ENCODE measurements around the gene TCEAL1.
"Not testable (repeated sequence)": the region's sequence is repeated elsewhere in the genome, so short reads cannot be mapped to it uniquely, and the experiment has no call there.

Gene TCEAL1
- 3.0 to 4.3 reads per million in 2 experiments for total RNA-seq

GRCh38 chrX:103628386-103629317 lies at the start of gene TCEAL1:
TCEAL1 (plus strand) TSS chrX:103628975; CDS start chrX:103629917, 942 bp downstream.
- DNase-seq (ENCODE audit: low read depth): no peak

- DNase-seq (ENCODE audit: low read depth): no peak
Observed at GRCh38 chrX:103584596-103584995, 44.2 kb upstream of the TCEAL1 start.

DNA sequence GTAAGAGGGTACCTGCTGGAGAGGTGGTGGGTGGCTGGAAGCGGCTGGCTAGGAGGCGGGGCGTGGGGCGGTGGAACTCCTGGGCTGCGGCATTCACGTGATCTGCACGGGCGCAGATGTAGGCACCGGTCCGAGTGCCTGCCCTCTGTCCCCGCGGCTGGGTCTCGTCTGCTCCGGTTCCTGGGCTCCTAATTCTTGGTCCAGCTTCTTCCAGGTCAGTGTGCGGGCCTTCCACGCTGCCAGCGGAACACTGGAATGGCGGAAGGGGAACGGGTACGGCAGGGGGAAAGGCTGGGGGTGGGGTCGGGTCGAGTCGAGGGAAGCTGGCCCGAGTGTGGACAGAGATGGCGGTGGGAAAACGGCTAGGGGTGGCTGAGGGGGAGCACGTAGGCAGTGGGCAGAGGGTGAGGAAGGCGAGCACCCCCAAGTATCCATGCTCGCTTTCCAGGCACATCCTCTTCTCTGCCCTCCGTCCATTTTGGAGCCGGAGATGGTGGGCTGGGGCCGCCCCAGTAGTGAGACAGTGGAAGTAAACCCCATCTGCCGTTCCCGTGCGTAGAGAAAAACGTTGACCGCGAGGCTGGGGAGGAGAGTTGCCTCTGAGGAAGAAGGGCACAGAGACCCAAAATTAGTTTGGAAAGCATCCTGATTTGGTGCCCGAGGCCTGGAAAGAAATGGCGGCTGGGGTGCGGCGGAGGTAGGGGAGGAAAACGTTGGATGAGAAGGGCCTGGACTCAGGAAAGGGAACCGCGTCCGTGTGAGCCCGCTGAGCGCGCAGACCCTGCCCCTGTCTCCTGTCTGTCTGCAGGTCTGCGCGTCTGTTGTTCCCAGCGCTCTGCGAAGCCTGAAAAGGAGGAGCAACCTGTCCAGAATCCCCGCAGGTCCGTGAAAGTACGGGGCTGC lies 43.1 kb upstream of the TCEAL1 start, which contains the start of gene TCEAL4:
TCEAL4 (plus strand) TSS at position 105 of the 903 bp plus-strand sequence. CDS start 1,161 bp downstream, outside the sequence.
- no peak for DNase-seq (ENCODE audit: low read depth)

DNA sequence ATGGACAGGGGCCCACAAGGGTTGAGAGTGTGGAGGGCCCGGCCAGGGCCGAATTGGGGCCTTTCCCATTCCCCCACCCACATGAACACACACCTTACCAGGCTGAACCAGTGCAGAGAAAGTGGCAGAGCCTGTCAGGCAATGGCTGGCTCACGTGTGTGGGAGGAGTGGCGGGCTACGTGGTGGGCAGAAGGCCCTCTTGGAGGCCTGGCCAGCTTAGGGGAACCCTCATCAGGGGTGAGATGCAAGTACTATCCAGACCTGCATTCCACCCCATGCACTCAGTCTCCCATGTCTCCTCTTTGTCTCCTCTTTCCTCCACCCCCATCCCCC lies 42.5 kb upstream of the TCEAL1 start:
- no peak for DNase-seq (ENCODE audit: low read depth)

- no peak for DNase-seq (ENCODE audit: low read depth)
Observed at GRCh38 chrX:103586659-103587058, 42.1 kb upstream of the TCEAL1 start.

DNA sequence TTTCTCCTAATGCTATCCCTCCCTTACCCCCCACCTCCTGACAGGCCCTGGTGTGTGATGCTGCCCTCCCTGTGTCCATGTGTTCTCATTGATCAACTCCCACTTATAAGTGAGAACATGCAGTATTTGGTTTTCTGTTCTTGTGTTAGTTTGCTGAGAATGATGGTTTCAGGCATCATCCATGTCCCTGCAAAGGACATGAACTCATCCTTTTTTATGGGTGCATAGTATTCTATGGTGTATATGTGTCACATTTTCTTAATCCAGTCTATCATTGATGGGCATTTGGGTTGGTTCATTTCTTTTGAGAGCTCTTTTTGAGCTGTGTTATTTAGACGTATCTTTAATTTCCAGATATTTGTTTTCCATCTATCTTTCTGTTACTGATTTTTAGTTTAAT lies 36.5 kb upstream of the TCEAL1 start:
- DNase-seq (ENCODE audit: low read depth): not testable (repeated sequence)

- DNase-seq (ENCODE audit: low read depth): not testable (repeated sequence)
Observed at GRCh38 chrX:103595202-103595601, 33.6 kb upstream of the TCEAL1 start.

DNA sequence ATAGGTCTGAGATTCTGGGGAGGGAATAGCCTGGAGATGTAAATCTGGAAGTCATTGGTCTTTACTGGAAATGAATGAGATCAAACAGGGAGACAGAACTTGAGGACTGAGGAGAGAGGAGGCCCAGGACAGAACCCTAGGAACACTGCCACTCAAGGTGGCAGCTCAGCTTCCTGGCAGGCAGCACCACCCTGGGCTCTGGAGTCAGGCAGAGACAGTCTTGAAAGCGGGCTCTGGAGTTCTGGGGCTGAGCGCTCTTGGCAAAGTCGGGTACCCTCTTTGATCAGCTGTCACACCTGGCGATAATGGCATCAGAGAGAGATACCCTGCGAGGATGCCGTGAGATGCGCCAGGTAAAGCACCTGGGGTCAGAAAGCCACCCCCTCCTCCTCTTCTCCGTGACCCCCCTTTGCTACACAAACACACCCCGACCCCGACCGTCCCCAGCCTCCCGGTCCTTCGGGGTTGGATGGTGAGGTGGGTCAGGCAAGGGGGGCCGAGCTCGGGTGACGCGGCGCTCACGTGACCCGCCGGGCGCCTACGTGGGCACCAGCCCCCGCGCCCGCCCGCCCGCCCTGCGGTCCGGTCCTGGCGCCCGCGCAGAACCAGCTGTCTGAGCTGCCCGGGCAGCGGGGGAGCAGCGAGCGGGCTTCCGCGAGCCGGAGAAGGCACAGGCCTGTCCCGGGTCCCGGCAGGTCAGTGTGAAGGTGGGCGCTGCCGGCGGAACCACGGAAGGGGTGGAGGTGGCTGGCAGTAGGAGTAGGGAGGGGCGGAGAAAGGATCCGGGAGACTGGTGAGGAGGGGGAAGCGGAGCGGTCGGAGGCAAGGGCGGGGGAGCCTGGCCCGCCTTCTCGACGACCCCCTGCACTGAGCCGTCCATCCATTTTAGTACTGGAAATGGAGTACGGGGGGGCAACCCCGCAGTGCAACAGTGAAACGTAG lies 21.1 kb upstream of the TCEAL1 start, which contains the start of gene TCEAL3:
TCEAL3 (plus strand) TSS at position 600 of the 942 bp plus-strand sequence. CDS start 1,102 bp downstream, outside the sequence.
- peak; percentile 20 for DNase-seq (ENCODE audit: low read depth)

GRCh38 chrX:103608306-103608963 lies 20.3 kb upstream of the TCEAL1 start:
- DNase-seq (ENCODE audit: low read depth): no peak

DNA sequence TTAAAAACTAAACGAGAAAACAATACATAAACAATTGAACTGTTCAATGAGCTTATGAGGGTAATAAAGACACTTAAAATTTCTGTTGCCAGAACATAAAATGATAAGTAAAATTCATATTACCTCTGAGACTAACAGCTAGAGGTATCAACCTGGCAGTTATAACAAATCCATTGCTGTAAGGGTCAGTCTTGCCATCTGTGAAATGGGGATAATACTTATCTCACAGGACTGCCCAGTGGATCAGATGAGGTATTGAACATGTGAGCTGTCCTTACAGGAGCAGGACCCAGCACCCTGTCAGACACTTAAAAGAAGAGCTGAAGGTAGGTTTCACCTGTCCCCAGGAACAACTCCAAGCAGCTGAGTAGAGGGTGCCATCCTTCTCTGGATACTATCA lies 18.5 kb upstream of the TCEAL1 start:
- DNase-seq (ENCODE audit: low read depth): no peak

- DNase-seq (ENCODE audit: low read depth): no peak
Observed at GRCh38 chrX:103613362-103613890, 15.3 kb upstream of the TCEAL1 start.

- DNase-seq (ENCODE audit: low read depth): no peak
Observed at GRCh38 chrX:103614999-103615398, 13.8 kb upstream of the TCEAL1 start.

- no peak for DNase-seq (ENCODE audit: low read depth)
Observed at GRCh38 chrX:103615781-103616371, 12.9 kb upstream of the TCEAL1 start.

DNA sequence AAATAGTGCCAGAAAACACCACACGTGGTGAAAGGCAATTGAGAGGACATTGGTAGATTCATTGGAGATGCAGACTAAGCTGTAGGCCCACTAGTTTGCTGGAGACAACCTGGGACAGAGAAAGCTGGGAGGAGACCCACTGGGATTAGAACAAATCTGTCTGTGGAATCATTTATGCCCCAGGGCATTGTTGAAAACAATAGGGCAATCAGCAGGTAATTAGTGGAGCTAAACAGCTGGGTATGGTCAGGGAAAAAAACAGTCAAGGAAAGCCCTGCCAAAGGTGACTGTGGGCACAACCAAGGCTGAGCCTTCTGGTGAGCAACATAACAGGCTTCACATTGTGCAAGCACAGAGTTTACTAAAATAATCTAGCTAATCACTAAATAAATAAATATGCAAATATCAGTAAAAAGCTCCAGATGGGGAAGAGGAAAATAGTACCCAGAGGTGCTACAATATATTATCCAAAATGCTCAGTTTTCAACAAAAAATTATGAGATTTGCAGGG lies 12.0 kb upstream of the TCEAL1 start:
- DNase-seq (ENCODE audit: low read depth): no peak

- DNase-seq (ENCODE audit: low read depth): no peak
Observed at GRCh38 chrX:103624111-103624510, 4.7 kb upstream of the TCEAL1 start.

DNA sequence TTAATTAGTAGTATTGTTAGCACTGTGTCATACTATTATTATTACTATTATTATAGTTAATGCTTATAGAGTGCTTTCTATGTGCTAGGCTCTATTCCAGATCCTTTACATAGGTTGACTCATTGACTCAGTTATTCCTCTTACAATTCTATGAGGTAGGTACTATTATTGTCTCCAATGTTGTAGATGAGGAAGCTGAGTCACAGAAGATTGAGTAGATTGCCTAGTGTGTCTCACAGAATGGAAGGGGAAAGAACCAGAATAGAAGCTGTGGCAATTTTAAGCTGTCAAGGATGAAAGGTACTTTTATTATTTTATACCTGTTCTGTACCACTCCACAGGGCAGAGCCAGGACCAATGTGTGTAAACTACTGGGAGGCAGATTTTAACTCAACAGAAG lies 1.9 kb upstream of the TCEAL1 start:
- DNase-seq (ENCODE audit: low read depth): no peak

GRCh38 chrX:103629318-103630170 lies 769 bp downstream of the TCEAL1 start:
- DNase-seq (ENCODE audit: low read depth): no peak

GRCh38 chrX:103630171-103630511 lies 1.4 kb downstream of the TCEAL1 start:
- no peak for DNase-seq (ENCODE audit: low read depth)

- DNase-seq (ENCODE audit: low read depth): no peak
Observed at GRCh38 chrX:103631145-103631544, 2.4 kb downstream of the TCEAL1 start.

All from T follicular helper cell (primary cell).